Measurements from ENCODE around the gene JSRP1.

JSRP1 gene

GRCh38 chr19:2242092-2242537 lies 14.1 kb downstream of the JSRP1 start:
- H3K27ac ChIP-seq (ENCODE audit: low read depth, low read length), result no peak overlapping the region
- peaks cover 44% of the 10 kb centered on the region for H4K20me1 ChIP-seq (ENCODE audit: control insufficient read depth, insufficient read depth, low read depth, low read length)
- peaks cover 77% of the 10 kb centered on the region for H3K79me2 ChIP-seq (ENCODE audit: control insufficient read depth, low read length)

GRCh38 chr19:2240881-2241760 lies 15.1 kb downstream of the JSRP1 start:
- Histone ChIP-seq H3K27me3 (ENCODE audit: control insufficient read depth, low read length) (no peaks in the 10 kb centered on the region), H3F3A (ENCODE audit: control insufficient read depth, insufficient read depth) (no peaks in the 10 kb centered on the region), H3K79me2 (ENCODE audit: control insufficient read depth, low read length) (peaks cover 82% of the 10 kb centered on the region), H3K4me2 (ENCODE audit: low read length) (peak overlapping the region; percentile 88; the same call in 1 of the 2 replicates), H3K27ac (ENCODE audit: low read depth, low read length) (no peak overlapping the region), H3K36me3 (ENCODE audit: control insufficient read depth, low read length) (peaks cover 94% of the 10 kb centered on the region), H3K9me2 (replicated peaks; ENCODE audit: control insufficient read depth, low read length) (no peaks in the 10 kb centered on the region), H4K20me1 (ENCODE audit: control insufficient read depth, insufficient read depth, low read depth, low read length) (peaks cover 44% of the 10 kb centered on the region), H3K4me3 (ENCODE audit: low read length) (no peak overlapping the region; the same call in 1 of the 2 replicates), H3K4me1 (ENCODE audit: control insufficient read depth, low read length) (peaks cover 38% of the 10 kb centered on the region), H3K9me3 (ENCODE audit: control insufficient read depth, insufficient read depth, low read length) (no peaks in the 10 kb centered on the region)
- TF ChIP-seq EZH2phosphoT487 (IDR thresholded peaks at IDR 0.05; ENCODE audit: borderline replicate concordance, low read length) (no peak), CTCF (IDR thresholded peaks at IDR 0.05; ENCODE audit: low read depth, low read length, poor library complexity, severe bottlenecking) (no peak)

More at GRCh38 chr19:2242092-2242537, 14.1 kb downstream of the JSRP1 start:
- H3K4me3 ChIP-seq (ENCODE audit: low read length), result no peak overlapping the region
- H3F3A ChIP-seq (ENCODE audit: control insufficient read depth, insufficient read depth), result no peaks in the 10 kb centered on the region
- no peak overlapping the region for H3K4me2 ChIP-seq (ENCODE audit: low read length)
- no peaks in the 10 kb centered on the region for H3K9me3 ChIP-seq (ENCODE audit: control insufficient read depth, insufficient read depth, low read length)
- no peaks in the 10 kb centered on the region for H3K9me2 ChIP-seq (replicated peaks; ENCODE audit: control insufficient read depth, low read length)
- H3K27me3 ChIP-seq (ENCODE audit: control insufficient read depth, low read length), result no peaks in the 10 kb centered on the region
- peaks cover 99% of the 10 kb centered on the region for H3K36me3 ChIP-seq (ENCODE audit: control insufficient read depth, low read length)
- TF ChIP-seq CTCF (IDR thresholded peaks at IDR 0.05; ENCODE audit: low read depth, low read length, poor library complexity, severe bottlenecking) (no peak), EZH2phosphoT487 (IDR thresholded peaks at IDR 0.05; ENCODE audit: borderline replicate concordance, low read length) (no peak)
- peaks cover 38% of the 10 kb centered on the region for H3K4me1 ChIP-seq (ENCODE audit: control insufficient read depth, low read length)

- Histone ChIP-seq H4K20me1 (ENCODE audit: control insufficient read depth, insufficient read depth, low read depth, low read length) (peaks cover 44% of the 10 kb centered on the region), H3K4me1 (ENCODE audit: control insufficient read depth, low read length) (peaks cover 40% of the 10 kb centered on the region), H3K4me2 (ENCODE audit: low read length) (peak overlapping the region; percentile 88), H3F3A (ENCODE audit: control insufficient read depth, insufficient read depth) (no peaks in the 10 kb centered on the region), H3K27ac (ENCODE audit: low read depth, low read length) (peak overlapping the region; percentile 8), H3K9me2 (replicated peaks; ENCODE audit: control insufficient read depth, low read length) (no peaks in the 10 kb centered on the region), H3K9me3 (ENCODE audit: control insufficient read depth, insufficient read depth, low read length) (no peaks in the 10 kb centered on the region), H3K27me3 (ENCODE audit: control insufficient read depth, low read length) (no peaks in the 10 kb centered on the region), H3K4me3 (ENCODE audit: low read length) (peak overlapping the region; percentile 97), H3K36me3 (ENCODE audit: control insufficient read depth, low read length) (peaks cover 93% of the 10 kb centered on the region), H3K79me2 (ENCODE audit: control insufficient read depth, low read length) (peaks cover 93% of the 10 kb centered on the region)
- no peak for TF ChIP-seq CTCF (IDR thresholded peaks at IDR 0.05; ENCODE audit: low read depth, low read length, poor library complexity, severe bottlenecking)
Observed at GRCh38 chr19:2239771-2240770, 16.1 kb downstream of the JSRP1 start.
